H9 (cell line): ENCODE data around the gene RPS28. TPM values are rescaled to one million over a fixed set of nuclear protein-coding genes. Genes with fewer than 3 reads are reported as not detected.

ENCODE experiments used
- DNase-seq: peaks from one replicate; pipeline ENCODE4 v3.0.0-alpha.2; 2017
- H2AFZ ChIP-seq: one replicate; pipeline ENCODE4 v1.6.1; 2013; ENCODE audit warnings: mild to moderate bottlenecking, low read length, control low read depth, moderate library complexity
- H2AK5ac ChIP-seq: 2 replicates; pipeline ENCODE4 v1.6.1; 2013; ENCODE audit warnings: low read length, control low read depth, mixed read lengths; ENCODE audit not compliant: insufficient read length
- H2BK120ac ChIP-seq: one replicate; pipeline ENCODE4 v1.6.1; 2013; ENCODE audit warnings: low read depth, mild to moderate bottlenecking, low read length, control low read depth, inconsistent platforms; ENCODE audit not compliant: poor library complexity, severe bottlenecking
- H2BK12ac ChIP-seq: 2 replicates; pipeline ENCODE4 v1.6.1; 2013; ENCODE audit warnings: low read length, control low read depth, mixed read lengths, low read depth; ENCODE audit not compliant: insufficient read length
- H2BK15ac ChIP-seq: 2 replicates; pipeline ENCODE4 v1.6.1; 2013; ENCODE audit warnings: low read depth, low read length, control low read depth
- H2BK20ac ChIP-seq: one replicate; pipeline ENCODE4 v1.6.1; 2013; ENCODE audit warnings: low read depth, mild to moderate bottlenecking, low read length, control low read depth, inconsistent platforms; ENCODE audit not compliant: poor library complexity, severe bottlenecking
- H2BK5ac ChIP-seq: 2 replicates; pipeline ENCODE4 v1.6.1; 2013; ENCODE audit warnings: low read length, control low read depth, mixed read lengths; ENCODE audit not compliant: insufficient read length
- H3K14ac ChIP-seq: 2 replicates; pipeline ENCODE4 v1.6.1; 2013; ENCODE audit warnings: low read length, control low read depth; ENCODE audit not compliant: insufficient read depth
- H3K18ac ChIP-seq: 2 replicates; pipeline ENCODE4 v1.6.1; 2013; ENCODE audit warnings: low read depth, mild to moderate bottlenecking, mixed read lengths, low read length, control low read depth; ENCODE audit not compliant: insufficient read length
- H3K23ac ChIP-seq: 2 replicates; pipeline ENCODE4 v1.6.1; 2013; ENCODE audit warnings: low read length, control low read depth, mixed read lengths, low read depth; ENCODE audit not compliant: insufficient read length
- H3K23me2 ChIP-seq: 2 replicates; pipeline ENCODE4 v1.6.1; 2013; ENCODE audit warnings: low read depth, mild to moderate bottlenecking, mixed read lengths, low read length, control low read depth; ENCODE audit not compliant: insufficient read length, poor library complexity, severe bottlenecking
- H3K27ac ChIP-seq: 2 replicates; pipeline ENCODE4 v1.5.1; 2013; ENCODE audit warnings: low read length, control low read depth, mixed read lengths, low read depth; ENCODE audit not compliant: insufficient read length
- H3K27me3 ChIP-seq: 2 replicates; pipeline ENCODE4 v1.6.1; 2013; ENCODE audit warnings: low read length, control low read depth, inconsistent platforms; ENCODE audit not compliant: insufficient read depth
- H3K4ac ChIP-seq: 2 replicates; pipeline ENCODE4 v1.6.1; 2013; ENCODE audit warnings: low read depth, mild to moderate bottlenecking, control low read depth, inconsistent platforms, low read length, moderate library complexity
- H3K4me1 ChIP-seq: 2 replicates; pipeline ENCODE4 v1.6.1; 2013; ENCODE audit warnings: low read length, control low read depth, inconsistent platforms; ENCODE audit not compliant: insufficient read depth
- H3K4me2 ChIP-seq: 2 replicates; pipeline ENCODE4 v1.6.1; 2013; ENCODE audit warnings: low read length, control low read depth, mixed read lengths; ENCODE audit not compliant: insufficient read length, insufficient read depth
- H3K56ac ChIP-seq: 2 replicates; pipeline ENCODE4 v1.6.1; 2013; ENCODE audit warnings: low read depth, mild to moderate bottlenecking, mixed read lengths, low read length, control low read depth; ENCODE audit not compliant: insufficient read length
- H3K79me1 ChIP-seq: 2 replicates; pipeline ENCODE4 v1.6.1; 2013; ENCODE audit warnings: low read depth, mild to moderate bottlenecking, moderate library complexity, low read length, control low read depth, inconsistent platforms; ENCODE audit not compliant: insufficient read depth, poor library complexity, severe bottlenecking
- H3K79me2 ChIP-seq: 2 replicates; pipeline ENCODE4 v1.6.1; 2013; ENCODE audit warnings: low read length, control low read depth, inconsistent platforms; ENCODE audit not compliant: insufficient read depth
- H3K9ac ChIP-seq: 2 replicates; pipeline ENCODE4 v1.6.1; 2013; ENCODE audit warnings: low read length, control low read depth, mixed read lengths; ENCODE audit not compliant: insufficient read length; ENCODE audit errors: extremely low read depth
- H3K9me3 ChIP-seq: one replicate; pipeline ENCODE4 v1.6.1; 2013; ENCODE audit warnings: low read depth, low read length, inconsistent platforms; ENCODE audit not compliant: control insufficient read depth
- H3T11ph ChIP-seq: one replicate; pipeline ENCODE4 v1.6.1; 2013; ENCODE audit warnings: mild to moderate bottlenecking, low read length, control low read depth, inconsistent platforms
- H4K20me1 ChIP-seq: one replicate; pipeline ENCODE4 v1.6.1; 2013; ENCODE audit not compliant: control insufficient read depth, insufficient read length, insufficient read depth
- H4K5ac ChIP-seq: 2 replicates; pipeline ENCODE4 v1.6.1; 2013; ENCODE audit warnings: low read depth, mild to moderate bottlenecking, mixed read lengths, low read length, control low read depth; ENCODE audit not compliant: insufficient read length
- H4K8ac ChIP-seq: replicated peaks from 2 replicates; pipeline ENCODE4 v1.6.1; 2013; ENCODE audit warnings: low read length, control low read depth, mixed read lengths, low read depth; ENCODE audit not compliant: insufficient read length
- H4K91ac ChIP-seq: 2 replicates; pipeline ENCODE4 v1.6.1; 2013; ENCODE audit warnings: low read depth, mild to moderate bottlenecking, moderate library complexity, mixed read lengths, low read length, control low read depth; ENCODE audit not compliant: insufficient read length
- H3K27ac Mint-ChIP-seq, 3 experiments: 2 replicates in 2 of 3; 3 replicates in 1 of 3; pipeline ENCODE4 v1.8.0; 2020 to 2021; ENCODE audit warnings: mixed read lengths in 3 of 3, mild to moderate bottlenecking in 1 of 3, moderate library complexity in 1 of 3
- H3K27me3 Mint-ChIP-seq: 2 replicates; pipeline ENCODE4 v1.8.0; 2021; ENCODE audit warnings: low read depth, mild to moderate bottlenecking, moderate library complexity, mixed read lengths
- H3K36me3 Mint-ChIP-seq, 3 experiments: 2 replicates in 2 of 3; 3 replicates in 1 of 3; pipeline ENCODE4 v1.8.0; 2020 to 2021; ENCODE audit warnings: low read depth in 3 of 3, mixed read lengths in 3 of 3; ENCODE audit not compliant: insufficient read depth in 1 of 3
- H3K4me1 Mint-ChIP-seq, 2 experiments: 2 replicates each; pipeline ENCODE4 v1.8.0; 2020; ENCODE audit warnings: mixed read lengths in 2 of 2
- H3K4me3 Mint-ChIP-seq, 2 experiments: 2 replicates in 1 of 2; 3 replicates in 1 of 2; pipeline ENCODE4 v1.8.0; 2020 to 2021; ENCODE audit warnings: mild to moderate bottlenecking in 2 of 2, mixed read lengths in 2 of 2, moderate library complexity in 1 of 2
- H3K9me3 Mint-ChIP-seq, 2 experiments: 2 replicates in 1 of 2; 3 replicates in 1 of 2; pipeline ENCODE4 v1.8.0; 2020; ENCODE audit warnings: mild to moderate bottlenecking in 2 of 2, mixed read lengths in 2 of 2, moderate library complexity in 1 of 2
- CTCF ChIP-seq: fragments of 200-600 bp; sonication (generic); conservative IDR thresholded peaks from 3 replicates; pipeline ENCODE4 v1.8.0; 2021; ENCODE audit warnings: antibody characterized with exemption, mild to moderate bottlenecking
- WGBS: extraction: QIAGEN DNeasy Blood & Tissue Kit; methylation state at CpG from one replicate; pipeline ENCODE4 v1.1.7; 2013; ENCODE audit warnings: missing lambda C conversion rate, low lambda C conversion rate, mixed read lengths; ENCODE audit not compliant: insufficient read length; ENCODE audit errors: extremely low coverage; 5-methylcytosine and 5-hydroxymethylcytosine counted together
- total RNA-seq: library from RNA; stranded (reverse); gene quantifications from 2 replicates; pipeline ENCODE4 v1.2.1, GENCODE V29; 2021

The RPS28 gene
- total RNA-seq, 1 experiment from 2014 or later = 1,885 TPM

- no peak overlapping the region for H3K18ac ChIP-seq
- H3K14ac ChIP-seq = no peak overlapping the region
- H4K20me1 ChIP-seq = no peaks in the 10 kb centered on the region
- H2BK20ac ChIP-seq = no peak overlapping the region
- no peak overlapping the region for H2AFZ ChIP-seq
- no peaks in the 10 kb centered on the region for H3K79me1 ChIP-seq
- no peak overlapping the region for H3K56ac ChIP-seq
- no peak overlapping the region for H2BK120ac ChIP-seq
- no peak overlapping the region for H2BK15ac ChIP-seq
- peaks cover 4% of the 10 kb centered on the region for H3K23me2 ChIP-seq
- no peak overlapping the region for H3K4me2 ChIP-seq
- peaks cover 0 to 3% of the 10 kb centered on the region in 2 experiments; a peak in 3 of 5 replicates for H3K9me3 Mint-ChIP-seq
- peaks cover 4 to 15% of the 10 kb centered on the region in 2 experiments; a peak in 3 of 4 replicates for H3K4me1 Mint-ChIP-seq
- no peak overlapping the region for H3K27ac ChIP-seq
- peaks cover 14 to 31% (median 22%) of the 10 kb centered on the region in 3 experiments for H3K36me3 Mint-ChIP-seq
- no peak overlapping the region for H4K8ac ChIP-seq
- H3K27me3 ChIP-seq = no peaks in the 10 kb centered on the region
- no peak overlapping the region for H3K23ac ChIP-seq
- no peak overlapping the region for H3K27ac Mint-ChIP-seq
- peaks cover 8% of the 10 kb centered on the region for H3K27me3 Mint-ChIP-seq
- no peak for TF ChIP-seq CTCF
- H3T11ph ChIP-seq = no peak overlapping the region
- H4K91ac ChIP-seq = no peak overlapping the region
- H3K9me3 ChIP-seq = no peaks in the 10 kb centered on the region
- H3K4me3 Mint-ChIP-seq = peak overlapping the region in 1 of 2 experiments; percentile 29; a peak in 1 of 5 replicates
- H2AK5ac ChIP-seq = no peak overlapping the region
- H3K4ac ChIP-seq = no peak overlapping the region
- DNase-seq = no peak
- H2BK5ac ChIP-seq = no peak overlapping the region
- H3K9ac ChIP-seq = no peak overlapping the region
- no peak overlapping the region for H2BK12ac ChIP-seq
- H4K5ac ChIP-seq = no peak overlapping the region
- H3K4me1 ChIP-seq = no peaks in the 10 kb centered on the region
- WGBS = no CpG with 5 or more reads among the region's 3 CpGs
- peaks cover 5% of the 10 kb centered on the region; the same call in 1 of the 2 replicates for H3K79me2 ChIP-seq
Measured at GRCh38 chr19:8325454-8325853, 4.2 kb downstream of the RPS28 start.
